Liver (tissue), 9 donors: ENCODE data around the gene CDH23. TPM values are rescaled to one million over a fixed set of nuclear protein-coding genes. Genes with fewer than 3 reads are reported as not detected.
A peak's percentile ranks its signal among the peaks of the same experiment; 100 is the strongest.

Experiments used
- DNase-seq: peaks from one replicate; pipeline ENCODE4 v3.0.0-alpha.2; 2017; ENCODE audit warnings: low spot score
- H3K27ac ChIP-seq, 2 donors: one replicate each; pipeline ENCODE4 v1.7.0; 2013; ENCODE audit warnings: inconsistent platforms in 2 of 2, low read length in 2 of 2, control low read depth in 1 of 2, low read depth in 1 of 2, mild to moderate bottlenecking in 1 of 2
- H3K27me3 ChIP-seq, 4 donors: one replicate each; pipeline versions ENCODE4 v1.6.1 to v1.7.0; 2013; ENCODE audit warnings: low read length in 3 of 4, inconsistent platforms in 1 of 4, mild to moderate bottlenecking in 1 of 4, moderate library complexity in 1 of 4; ENCODE audit not compliant: control insufficient read depth in 4 of 4, insufficient read depth in 4 of 4
- H3K36me3 ChIP-seq, 4 donors: one replicate each; pipeline versions ENCODE4 v1.6.1 to v1.7.0; 2013; ENCODE audit warnings: low read length in 3 of 4, mild to moderate bottlenecking in 3 of 4, low read depth in 1 of 4, moderate library complexity in 1 of 4; ENCODE audit not compliant: control insufficient read depth in 4 of 4, insufficient read depth in 3 of 4
- H3K4me1 ChIP-seq, 4 donors: one replicate each; pipeline versions ENCODE4 v1.6.1 to v1.7.0; 2013; ENCODE audit warnings: low read length in 3 of 4, mild to moderate bottlenecking in 3 of 4, moderate library complexity in 1 of 4; ENCODE audit not compliant: control insufficient read depth in 4 of 4, insufficient read depth in 4 of 4
- H3K4me3 ChIP-seq, 3 donors: one replicate each; pipeline versions ENCODE4 v1.6.1 to v1.7.0; 2013; ENCODE audit warnings: low read length in 3 of 3, control low read depth in 1 of 3, low read depth in 1 of 3, mild to moderate bottlenecking in 1 of 3
- H3K9ac ChIP-seq, 2 donors: one replicate each; pipeline ENCODE4 v1.7.0; 2013; ENCODE audit warnings: low read length in 2 of 2, mild to moderate bottlenecking in 2 of 2, moderate library complexity in 2 of 2, control low read depth in 1 of 2, low read depth in 1 of 2
- H3K9me3 ChIP-seq, 4 donors: one replicate each; pipeline versions ENCODE4 v1.6.1 to v1.7.0; 2013; ENCODE audit warnings: low read length in 3 of 4; ENCODE audit not compliant: control insufficient read depth in 4 of 4
- CTCF ChIP-seq: fragments of 150-350 bp; IDR thresholded peaks from 2 replicates; pipeline ENCODE4 v1.5.1; 2017; ENCODE audit warnings: improper control_type of control experiment, low read depth, low read length; ENCODE audit not compliant: missing input control
- EGR1 ChIP-seq, 2 donors: IDR thresholded peaks; 2 replicates each; pipeline ENCODE4 v1.6.1; 2016 to 2018; ENCODE audit warnings: antibody characterized with exemption in 2 of 2, low read depth in 2 of 2
- FOXA1 ChIP-seq: IDR thresholded peaks from 2 replicates; pipeline ENCODE4 v1.6.1; 2016; ENCODE audit warnings: antibody characterized with exemption
- FOXA2 ChIP-seq: IDR thresholded peaks from 2 replicates; pipeline ENCODE4 v1.6.1; 2016; ENCODE audit warnings: antibody characterized with exemption
- GABPA ChIP-seq, 2 donors: IDR thresholded peaks in 1 of 2; conservative IDR thresholded peaks in 1 of 2; 2 replicates each; pipeline ENCODE4 v1.6.1; 2016; ENCODE audit warnings: antibody characterized with exemption in 2 of 2, mild to moderate bottlenecking in 1 of 2, moderate library complexity in 1 of 2
- HNF4A ChIP-seq, 2 donors: conservative IDR thresholded peaks; 2 replicates each; pipeline ENCODE4 v1.6.1; 2016; ENCODE audit warnings: antibody characterized with exemption in 2 of 2, mild to moderate bottlenecking in 2 of 2
- HNF4G ChIP-seq: IDR thresholded peaks from 2 replicates; pipeline ENCODE4 v1.6.1; 2016; ENCODE audit warnings: antibody characterized with exemption
- JUND ChIP-seq, 2 donors: IDR thresholded peaks; 2 replicates each; pipeline ENCODE4 v1.6.1; 2016; ENCODE audit warnings: antibody characterized with exemption in 2 of 2
- NR2F2 ChIP-seq: IDR thresholded peaks from 2 replicates; pipeline ENCODE4 v1.6.1; 2016; ENCODE audit warnings: antibody characterized with exemption
- RAD21 ChIP-seq, 2 donors: IDR thresholded peaks; 2 replicates each; pipeline ENCODE4 v1.6.1; 2016; ENCODE audit warnings: antibody characterized with exemption in 2 of 2, mild to moderate bottlenecking in 2 of 2
- REST ChIP-seq: IDR thresholded peaks from 2 replicates; pipeline ENCODE4 v1.6.1; 2016; ENCODE audit warnings: antibody characterized with exemption, mild to moderate bottlenecking
- RXRA ChIP-seq, 2 donors: IDR thresholded peaks; 2 replicates each; pipeline ENCODE4 v1.6.1; 2017 to 2018; ENCODE audit warnings: antibody characterized with exemption in 2 of 2, mild to moderate bottlenecking in 1 of 2
- SP1 ChIP-seq: IDR thresholded peaks from 2 replicates; pipeline ENCODE4 v1.6.1; 2018; ENCODE audit warnings: antibody characterized with exemption, mild to moderate bottlenecking
- TAF1 ChIP-seq: conservative IDR thresholded peaks from 2 replicates; pipeline ENCODE4 v1.6.1; 2016; ENCODE audit warnings: antibody characterized with exemption, mild to moderate bottlenecking
- YY1 ChIP-seq: IDR thresholded peaks from 2 replicates; pipeline ENCODE4 v1.6.1; 2016; ENCODE audit warnings: antibody characterized with exemption, mild to moderate bottlenecking
- WGBS: extraction: QIAGEN DNeasy Blood & Tissue Kit; methylation state at CpG from one replicate; pipeline ENCODE4 v1.1.7; 2013; 5-methylcytosine and 5-hydroxymethylcytosine counted together
- polyA plus RNA-seq, 2 donors: library from polyadenylated mRNA; stranded (reverse) in 1 of 2; unstranded in 1 of 2; fragments of 200-250 nt in 1 of 2; fragments of >200 nt in 1 of 2; fragmentation: Nextera tagmentation in 1 of 2; extraction: Ambion mirVana in 1 of 2; gene quantifications; one replicate each; pipeline versions ENCODE4 v1.2.1 to v1.2.3, GENCODE V29; 2013 to 2015
- total RNA-seq, 2 donors: library from RNA; depleted of rRNA; stranded (reverse); fragments of >200 nt; gene quantifications; one replicate each; pipeline ENCODE4 v1.2.3, GENCODE V29; 2014
- TF ChIP-seq, protein P1 (sequence below): IDR thresholded peaks from 2 replicates; pipeline ENCODE4 v1.6.1; 2016; ENCODE audit warnings: antibody characterized with exemption
- TF ChIP-seq, protein P2 (sequence below): IDR thresholded peaks from 2 replicates; pipeline ENCODE4 v1.6.1; 2016; ENCODE audit warnings: antibody characterized with exemption
- TF ChIP-seq, protein P3 (sequence below): IDR thresholded peaks from 2 replicates; pipeline ENCODE4 v1.6.1; 2016; ENCODE audit warnings: antibody characterized with exemption
- donor health status: healthy.
- donor health status: healthy.
- donor health status: healthy.
- donor health status: healthy.
- donor health status: healthy.

The CDH23 gene
- total and polyA plus RNA-seq, 4 donors, result 1.5 to 4.7 (median 3.4) TPM

DNA sequence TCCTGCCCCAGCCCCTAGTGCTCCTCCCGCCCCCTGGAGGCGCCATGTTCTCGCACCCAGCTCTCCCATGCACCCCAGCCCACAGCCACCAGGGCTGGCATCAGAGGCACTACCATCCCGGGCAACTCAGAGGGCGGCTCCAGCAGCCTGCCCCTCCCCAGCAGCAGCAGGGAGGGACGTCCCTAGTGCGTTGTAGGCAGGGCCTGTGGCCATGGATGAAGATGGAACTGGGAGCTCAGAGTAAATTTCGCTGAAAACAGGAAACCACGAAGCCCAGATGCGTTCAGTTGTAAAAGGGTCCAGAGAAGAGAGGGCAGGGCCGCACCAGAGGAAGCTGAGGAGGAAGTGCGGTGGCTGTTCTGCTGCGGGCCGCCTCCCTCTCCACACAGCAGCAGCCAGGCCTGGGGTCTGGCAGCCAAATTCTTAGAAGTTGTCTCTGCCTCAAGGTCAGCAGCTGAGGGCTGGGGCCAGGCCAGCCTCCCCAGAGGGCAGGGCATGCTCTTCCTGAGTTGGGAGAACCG is 352.0 kb downstream of the CDH23 start:
- H3K27ac ChIP-seq, result peak overlapping the region; percentile 73 to 78
- DNase-seq, result no peak
- 60% methylated on average over 15 of the region's 15 CpGs for WGBS
- H3K36me3 ChIP-seq, result peaks cover 0 to 3% (median 0%) of the 10 kb centered on the region in 4 donors
- no peaks in the 10 kb centered on the region for H3K9me3 ChIP-seq
- H3K9ac ChIP-seq, result no peak overlapping the region
- no peak overlapping the region for H3K4me3 ChIP-seq
- peaks cover 5 to 31% (median 13%) of the 10 kb centered on the region in 4 donors for H3K4me1 ChIP-seq
- H3K27me3 ChIP-seq, result no peaks in the 10 kb centered on the region
- TF ChIP-seq, protein P1, sequence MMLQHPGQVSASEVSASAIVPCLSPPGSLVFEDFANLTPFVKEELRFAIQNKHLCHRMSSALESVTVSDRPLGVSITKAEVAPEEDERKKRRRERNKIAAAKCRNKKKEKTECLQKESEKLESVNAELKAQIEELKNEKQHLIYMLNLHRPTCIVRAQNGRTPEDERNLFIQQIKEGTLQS, result no peak
- TF ChIP-seq RXRA (IDR thresholded peaks at IDR 0.05) (peak in 1 of 2 donors; percentile 32), TAF1 (no peak), RAD21 (IDR thresholded peaks at IDR 0.05) (peak in 1 of 2 donors; percentile 48), SP1 (peak; percentile 48), GABPA (IDR thresholded peaks at IDR 0.05 in 1 of 2, conservative IDR thresholded peaks at IDR 0.05 in 1 of 2) (no peak), YY1 (peak; percentile 39), JUND (IDR thresholded peaks at IDR 0.05) (no peak), REST (no peak), EGR1 (IDR thresholded peaks at IDR 0.05; ENCODE audit: low read depth in 2 of 2) (peak in 1 of 2 donors; percentile 20), CTCF (no peak), HNF4A (conservative IDR thresholded peaks at IDR 0.05) (no peak), NR2F2 (peak; percentile 91), HNF4G (no peak), FOXA1 (no peak), FOXA2 (no peak)
- TF ChIP-seq, protein P2, sequence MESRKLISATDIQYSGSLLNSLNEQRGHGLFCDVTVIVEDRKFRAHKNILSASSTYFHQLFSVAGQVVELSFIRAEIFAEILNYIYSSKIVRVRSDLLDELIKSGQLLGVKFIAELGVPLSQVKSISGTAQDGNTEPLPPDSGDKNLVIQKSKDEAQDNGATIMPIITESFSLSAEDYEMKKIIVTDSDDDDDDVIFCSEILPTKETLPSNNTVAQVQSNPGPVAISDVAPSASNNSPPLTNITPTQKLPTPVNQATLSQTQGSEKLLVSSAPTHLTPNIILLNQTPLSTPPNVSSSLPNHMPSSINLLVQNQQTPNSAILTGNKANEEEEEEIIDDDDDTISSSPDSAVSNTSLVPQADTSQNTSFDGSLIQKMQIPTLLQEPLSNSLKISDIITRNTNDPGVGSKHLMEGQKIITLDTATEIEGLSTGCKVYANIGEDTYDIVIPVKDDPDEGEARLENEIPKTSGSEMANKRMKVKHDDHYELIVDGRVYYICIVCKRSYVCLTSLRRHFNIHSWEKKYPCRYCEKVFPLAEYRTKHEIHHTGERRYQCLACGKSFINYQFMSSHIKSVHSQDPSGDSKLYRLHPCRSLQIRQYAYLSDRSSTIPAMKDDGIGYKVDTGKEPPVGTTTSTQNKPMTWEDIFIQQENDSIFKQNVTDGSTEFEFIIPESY, result no peak
- TF ChIP-seq, protein P3, sequence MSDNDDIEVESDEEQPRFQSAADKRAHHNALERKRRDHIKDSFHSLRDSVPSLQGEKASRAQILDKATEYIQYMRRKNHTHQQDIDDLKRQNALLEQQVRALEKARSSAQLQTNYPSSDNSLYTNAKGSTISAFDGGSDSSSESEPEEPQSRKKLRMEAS, result no peak
